Smooth muscle cell (in vitro differentiated cells): ENCODE measurements around the gene LRMDA. TPM values are rescaled to one million over a fixed set of nuclear protein-coding genes. Genes with fewer than 3 reads are reported as not detected.

Experiments
- DNase-seq: peaks from one replicate; lab custom pipeline; 2025; ENCODE audit not compliant: unreplicated experiment; lab: John Stamatoyannopoulos, UW
- H2AFZ ChIP-seq: fragments of 200-600 bp; sonication (generic); 2 replicates; pipeline ENCODE4 v1.6.0; 2016; ENCODE audit warnings: antibody characterized with exemption, low read depth, mild to moderate bottlenecking
- H3F3A ChIP-seq: fragments of 200-600 bp; sonication (generic); 2 replicates; pipeline ENCODE4 v1.6.0; 2017; ENCODE audit warnings: antibody characterized with exemption, low read depth
- H3K27ac ChIP-seq: fragments of 200-600 bp; sonication (generic); 2 replicates; pipeline ENCODE4 v1.5.1; 2016; ENCODE audit warnings: low read depth, mild to moderate bottlenecking
- H3K27me3 ChIP-seq: fragments of 200-600 bp; sonication (generic); 2 replicates; pipeline ENCODE4 v1.6.1; 2016; ENCODE audit warnings: low read depth, mild to moderate bottlenecking
- H3K36me3 ChIP-seq: fragments of 200-600 bp; sonication (generic); 2 replicates; pipeline ENCODE4 v1.5.1; 2016; ENCODE audit warnings: low read depth
- H3K4me1 ChIP-seq: fragments of 200-600 bp; sonication (generic); 2 replicates; pipeline ENCODE4 v1.5.1; 2016; ENCODE audit warnings: low read depth
- H3K4me2 ChIP-seq: fragments of 200-600 bp; sonication (generic); 2 replicates; pipeline ENCODE4 v1.6.0; 2016; ENCODE audit warnings: mild to moderate bottlenecking
- H3K4me3 ChIP-seq: fragments of 200-600 bp; sonication (generic); 2 replicates; pipeline ENCODE4 v1.5.1; 2016; ENCODE audit warnings: mild to moderate bottlenecking
- H3K79me2 ChIP-seq: fragments of 200-600 bp; sonication (generic); 2 replicates; pipeline ENCODE4 v1.6.0; 2016; ENCODE audit warnings: low read depth, mild to moderate bottlenecking
- H3K9ac ChIP-seq: fragments of 200-600 bp; sonication (generic); 2 replicates; pipeline ENCODE4 v1.6.0; 2016; ENCODE audit warnings: low read depth
- H3K9me3 ChIP-seq: fragments of 200-600 bp; sonication (generic); replicated peaks from 2 replicates; pipeline ENCODE4 v1.5.1; 2016; ENCODE audit warnings: low read depth
- H4K20me1 ChIP-seq: fragments of 200-600 bp; sonication (generic); 2 replicates; pipeline ENCODE4 v1.6.0; 2016; ENCODE audit warnings: low read depth
- CTCF ChIP-seq: fragments of 200-600 bp; sonication (generic); IDR thresholded peaks from 2 replicates; pipeline ENCODE4 v1.5.1; 2017; ENCODE audit warnings: borderline replicate concordance, mild to moderate bottlenecking, antibody characterized with exemption; ENCODE audit not compliant: insufficient read depth, poor library complexity, severe bottlenecking
- WGBS: methylation state at CpG from one replicate; pipeline ENCODE4 v1.1.7; 2016; ENCODE audit warnings: low lambda C conversion rate; 5-methylcytosine and 5-hydroxymethylcytosine counted together
- polyA plus RNA-seq: library from polyadenylated mRNA; unstranded; fragments of >200 nt; fragmentation: Nextera tagmentation; extraction: Ambion mirVana; gene quantifications from 2 replicates; pipeline ENCODE4 v1.2.1, GENCODE V29; 2016
- total RNA-seq: library from RNA; depleted of rRNA; stranded (reverse); fragments of >200 nt; gene quantifications from 2 replicates; pipeline ENCODE4 v1.2.3, GENCODE V29; 2014

LRMDA gene
- total and polyA plus RNA-seq, 2 experiments from 2014 or later, result 1.5 to 1.6 TPM

GRCh38 chr10:75926763-75927162, 495.3 kb downstream of the LRMDA start:
- H3K4me2 ChIP-seq, result no peak overlapping the region
- H3K36me3 ChIP-seq, result no peaks in the 10 kb centered on the region
- no peaks in the 10 kb centered on the region for H4K20me1 ChIP-seq
- H2AFZ ChIP-seq, result no peak overlapping the region
- H3K4me1 ChIP-seq, result no peaks in the 10 kb centered on the region
- H3F3A ChIP-seq, result no peaks in the 10 kb centered on the region
- no peak for TF ChIP-seq CTCF
- no peaks in the 10 kb centered on the region for H3K9me3 ChIP-seq
- H3K79me2 ChIP-seq, result no peaks in the 10 kb centered on the region
- no peak overlapping the region for H3K9ac ChIP-seq
- peaks cover 13% of the 10 kb centered on the region for H3K27me3 ChIP-seq
- H3K4me3 ChIP-seq, result no peak overlapping the region
- H3K27ac ChIP-seq, result no peak overlapping the region
- WGBS, result 79% methylated on average over 4 of the region's 4 CpGs
- DNase-seq, result no peak

- no peak overlapping the region for H3K4me2 ChIP-seq
- no peak overlapping the region for H3K4me3 ChIP-seq
- H4K20me1 ChIP-seq, result no peaks in the 10 kb centered on the region
- no peak for TF ChIP-seq CTCF
- no peak overlapping the region for H3K27ac ChIP-seq
- 88% methylated on average over 6 of the region's 6 CpGs for WGBS
- H3F3A ChIP-seq, result no peaks in the 10 kb centered on the region
- peaks cover 25% of the 10 kb centered on the region for H3K27me3 ChIP-seq
- H3K4me1 ChIP-seq, result no peaks in the 10 kb centered on the region
- H3K36me3 ChIP-seq, result no peaks in the 10 kb centered on the region
- DNase-seq, result no peak
- no peak overlapping the region for H2AFZ ChIP-seq
- H3K9me3 ChIP-seq, result no peaks in the 10 kb centered on the region
- H3K79me2 ChIP-seq, result no peaks in the 10 kb centered on the region
- H3K9ac ChIP-seq, result no peak overlapping the region
These were observed 496.8 kb downstream of the LRMDA start for GRCh38 chr10:75928231-75928630.

- Histone ChIP-seq H3K4me3 (no peak overlapping the region), H3K4me2 (no peak overlapping the region), H3K9me3 (no peaks in the 10 kb centered on the region), H4K20me1 (no peaks in the 10 kb centered on the region), H3K27ac (no peak overlapping the region), H3K27me3 (peaks cover 40% of the 10 kb centered on the region), H3K9ac (no peak overlapping the region), H3K79me2 (no peaks in the 10 kb centered on the region), H3K4me1 (no peaks in the 10 kb centered on the region), H3F3A (no peaks in the 10 kb centered on the region), H2AFZ (no peak overlapping the region), H3K36me3 (no peaks in the 10 kb centered on the region)
- DNase-seq, result no peak
- 89% methylated on average over 2 of the region's 2 CpGs for WGBS
- no peak for TF ChIP-seq CTCF
These were observed 498.3 kb downstream of the LRMDA start for GRCh38 chr10:75929630-75930161.

GRCh38 chr10:75932921-75933320, 501.5 kb downstream of the LRMDA start:
- Histone ChIP-seq H3K79me2 (no peaks in the 10 kb centered on the region), H4K20me1 (no peaks in the 10 kb centered on the region), H3K36me3 (no peaks in the 10 kb centered on the region), H3K4me2 (no peak overlapping the region), H3K27ac (no peak overlapping the region), H3K27me3 (peaks cover 50% of the 10 kb centered on the region), H2AFZ (no peak overlapping the region), H3K4me1 (no peaks in the 10 kb centered on the region), H3K9ac (no peak overlapping the region), H3F3A (no peaks in the 10 kb centered on the region), H3K4me3 (no peak overlapping the region), H3K9me3 (no peaks in the 10 kb centered on the region)
- TF ChIP-seq CTCF, result no peak
- 92% methylated on average over 3 of the region's 3 CpGs for WGBS
- no peak for DNase-seq
